ENCODE results near the gene SUN1. TPM values are rescaled to one million over a fixed set of nuclear protein-coding genes. Genes with fewer than 3 reads are reported as not detected.

Gene SUN1
- total RNA-seq, 4 donors from 2014 or later: 225 to 475 (median 263) TPM

DNA sequence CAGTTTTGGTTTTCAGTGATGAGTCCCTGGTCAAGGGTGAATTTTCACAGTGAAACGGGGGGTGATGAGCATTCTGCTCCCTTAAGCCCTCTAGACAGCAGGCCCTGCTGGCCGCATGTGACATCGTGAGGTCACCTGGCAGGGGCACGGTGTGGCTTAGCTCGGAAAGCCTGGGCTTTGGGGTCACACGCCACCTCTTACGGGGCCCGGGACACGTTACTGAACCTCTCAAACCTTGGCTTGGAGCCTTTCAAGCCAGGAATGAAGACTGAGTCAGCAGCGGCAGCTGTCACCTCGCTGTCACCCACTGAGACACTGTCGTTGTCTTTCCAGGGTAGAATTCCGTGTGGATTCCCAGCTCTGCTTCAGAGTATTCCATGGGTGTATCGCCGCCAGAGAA lies 48.2 kb downstream of the SUN1 start:
- H3K27me3 ChIP-seq: no peaks in the 10 kb centered on the region
- WGBS: 80% methylated on average over 6 of the region's 15 CpGs
- peaks cover 2% of the 10 kb centered on the region for H3K36me3 ChIP-seq
- no peak for DNase-seq (ENCODE audit: low spot score in 2 of 2)
- no peak for TF ChIP-seq POLR2AphosphoS5 (IDR thresholded peaks at IDR 0.05)
- no peak for TF ChIP-seq EP300 (IDR thresholded peaks at IDR 0.05)
- no peak for TF ChIP-seq CTCF (IDR thresholded peaks at IDR 0.05)
- no peak for TF ChIP-seq POLR2A (IDR thresholded peaks at IDR 0.05)
- H3K27ac ChIP-seq: no peak overlapping the region
- no peak overlapping the region for H3K4me3 ChIP-seq
- no peaks in the 10 kb centered on the region for H3K9me3 ChIP-seq
- H3K4me1 ChIP-seq: peaks cover 70% of the 10 kb centered on the region

DNA sequence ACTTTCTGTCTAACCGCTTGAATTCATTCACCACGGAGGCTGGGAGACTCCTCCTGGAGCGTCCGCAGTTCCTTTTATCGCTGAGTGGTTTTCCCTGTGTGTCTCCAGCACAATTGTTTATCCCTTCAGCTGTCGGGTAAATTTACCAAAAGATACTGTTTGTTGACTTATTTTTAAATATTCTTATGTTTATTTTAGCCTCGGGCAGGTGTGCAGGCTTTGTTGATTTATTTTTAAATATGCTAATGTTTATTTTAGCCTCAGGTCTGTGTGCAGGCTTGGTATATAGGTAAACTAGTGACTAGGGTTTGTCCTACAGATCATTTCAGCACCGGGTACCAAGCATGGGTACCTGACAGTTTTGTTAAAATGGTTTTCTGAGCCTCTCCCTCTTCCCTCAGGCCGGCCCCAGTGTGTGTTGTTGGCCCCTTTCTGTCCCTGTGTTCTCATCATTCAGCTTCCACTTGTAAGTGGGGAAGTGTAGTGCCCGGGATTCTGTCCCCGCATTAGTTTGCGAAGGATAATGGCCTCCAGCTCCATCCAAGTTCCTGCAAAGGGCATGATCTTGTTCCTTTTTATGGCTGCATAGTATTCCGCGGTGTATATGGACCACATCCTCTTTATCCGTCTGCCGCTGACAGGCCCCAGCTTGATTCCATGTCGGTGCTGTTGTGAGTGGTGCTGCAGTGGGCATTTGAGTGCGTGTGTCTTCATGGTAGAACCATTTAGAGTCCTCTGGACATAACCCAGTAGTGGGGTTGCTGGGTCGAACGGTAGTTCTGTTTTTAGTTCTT lies 49.4 kb downstream of the SUN1 start:
- no peaks in the 10 kb centered on the region for H3K27me3 ChIP-seq
- no peak for TF ChIP-seq CTCF (IDR thresholded peaks at IDR 0.05)
- no peak for TF ChIP-seq POLR2A (IDR thresholded peaks at IDR 0.05)
- TF ChIP-seq POLR2AphosphoS5 (IDR thresholded peaks at IDR 0.05): no peak
- TF ChIP-seq EP300 (IDR thresholded peaks at IDR 0.05): no peak
- H3K36me3 ChIP-seq: peaks cover 9% of the 10 kb centered on the region
- no peak overlapping the region for H3K27ac ChIP-seq
- H3K9me3 ChIP-seq: no peaks in the 10 kb centered on the region
- 92% methylated on average over 20 of the region's 20 CpGs for WGBS
- H3K4me1 ChIP-seq: peaks cover 70% of the 10 kb centered on the region
- DNase-seq (ENCODE audit: low spot score in 2 of 2): peak in 1 of 2 donors; percentile 51
- H3K4me3 ChIP-seq: no peak overlapping the region

GRCh38 chr7:882336-883035 lies 50.2 kb downstream of the SUN1 start:
- H3K27ac ChIP-seq: peak overlapping the region; percentile 12
- 90% methylated on average over 35 of the region's 37 CpGs for WGBS

DNA sequence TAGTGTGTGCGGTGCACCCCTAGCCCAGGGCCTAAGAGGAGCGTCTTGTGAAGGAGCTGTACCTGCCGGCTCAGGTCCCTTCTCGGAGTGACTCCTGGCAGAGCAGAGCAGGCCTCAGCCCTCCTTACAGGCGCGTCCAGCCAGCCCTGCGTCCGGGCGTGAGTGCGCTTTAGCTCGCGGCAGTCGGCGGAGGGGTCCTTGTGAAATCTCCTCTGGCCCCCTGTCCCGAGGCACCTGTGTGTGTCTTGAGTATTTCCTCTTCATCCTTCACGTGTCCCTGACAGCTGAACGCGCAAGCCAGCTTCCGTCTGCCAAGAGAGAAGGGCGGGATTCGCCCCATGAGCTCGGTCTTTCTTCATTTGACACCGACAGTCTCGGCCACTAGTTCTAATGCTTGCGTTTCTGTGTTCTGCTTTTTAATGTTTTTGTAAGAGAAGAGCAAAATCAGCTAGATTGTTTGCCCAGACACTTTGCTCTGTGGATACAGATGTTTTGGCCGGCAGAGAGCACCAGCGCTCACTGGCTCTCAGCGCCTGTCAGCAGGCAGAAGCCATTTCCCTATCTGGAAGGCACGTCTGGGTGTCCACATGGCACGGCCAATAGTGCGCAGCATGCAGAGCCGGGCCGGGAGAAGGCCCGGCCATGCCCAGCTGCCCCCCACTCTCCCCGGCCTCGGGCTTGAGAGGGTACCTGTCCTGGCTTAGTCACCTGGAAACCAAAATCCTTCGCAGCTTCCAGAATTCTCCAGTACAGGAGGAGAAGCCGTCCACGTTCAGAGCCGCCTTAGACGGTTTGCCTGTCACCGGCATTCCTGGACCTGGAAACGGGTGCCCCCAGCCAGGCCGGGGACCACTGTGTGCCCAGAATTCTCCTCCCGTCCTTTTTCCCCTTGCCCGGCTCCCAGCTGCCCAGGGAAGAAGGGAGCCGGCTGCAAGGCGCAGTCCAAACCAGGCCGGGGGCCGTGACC lies 51.1 kb downstream of the SUN1 start:
- TF ChIP-seq POLR2AphosphoS5 (IDR thresholded peaks at IDR 0.05) (no peak), EP300 (IDR thresholded peaks at IDR 0.05) (no peak), POLR2A (IDR thresholded peaks at IDR 0.05) (no peak), CTCF (IDR thresholded peaks at IDR 0.05) (no peak)
- DNase-seq (ENCODE audit: low spot score in 2 of 2): peak in 1 of 2 donors; percentile 64
- H3K27ac ChIP-seq: peak overlapping the region; percentile 36
- WGBS: 78% methylated on average over 38 of the region's 50 CpGs
- H3K4me1 ChIP-seq: peaks cover 59% of the 10 kb centered on the region
- H3K27me3 ChIP-seq: no peaks in the 10 kb centered on the region
- peaks cover 26% of the 10 kb centered on the region for H3K36me3 ChIP-seq
- H3K9me3 ChIP-seq: no peaks in the 10 kb centered on the region
- peak overlapping the region; percentile 6 for H3K4me3 ChIP-seq

More at GRCh38 chr7:882336-883035, 50.2 kb downstream of the SUN1 start:
- no peaks in the 10 kb centered on the region for H3K27me3 ChIP-seq
- H3K36me3 ChIP-seq: peaks cover 17% of the 10 kb centered on the region
- no peaks in the 10 kb centered on the region for H3K9me3 ChIP-seq
- TF ChIP-seq EP300 (IDR thresholded peaks at IDR 0.05) (no peak), CTCF (IDR thresholded peaks at IDR 0.05) (no peak), POLR2A (IDR thresholded peaks at IDR 0.05) (no peak), POLR2AphosphoS5 (IDR thresholded peaks at IDR 0.05) (no peak)
- peak overlapping the region; percentile 6 for H3K4me3 ChIP-seq
- peaks cover 68% of the 10 kb centered on the region for H3K4me1 ChIP-seq
- peak in 1 of 2 donors; percentile 40 for DNase-seq (ENCODE audit: low spot score in 2 of 2)

Measured in suprapubic skin (tissue), 4 donors.